ENCODE data around the gene MROH8.

Gene MROH8

DNA sequence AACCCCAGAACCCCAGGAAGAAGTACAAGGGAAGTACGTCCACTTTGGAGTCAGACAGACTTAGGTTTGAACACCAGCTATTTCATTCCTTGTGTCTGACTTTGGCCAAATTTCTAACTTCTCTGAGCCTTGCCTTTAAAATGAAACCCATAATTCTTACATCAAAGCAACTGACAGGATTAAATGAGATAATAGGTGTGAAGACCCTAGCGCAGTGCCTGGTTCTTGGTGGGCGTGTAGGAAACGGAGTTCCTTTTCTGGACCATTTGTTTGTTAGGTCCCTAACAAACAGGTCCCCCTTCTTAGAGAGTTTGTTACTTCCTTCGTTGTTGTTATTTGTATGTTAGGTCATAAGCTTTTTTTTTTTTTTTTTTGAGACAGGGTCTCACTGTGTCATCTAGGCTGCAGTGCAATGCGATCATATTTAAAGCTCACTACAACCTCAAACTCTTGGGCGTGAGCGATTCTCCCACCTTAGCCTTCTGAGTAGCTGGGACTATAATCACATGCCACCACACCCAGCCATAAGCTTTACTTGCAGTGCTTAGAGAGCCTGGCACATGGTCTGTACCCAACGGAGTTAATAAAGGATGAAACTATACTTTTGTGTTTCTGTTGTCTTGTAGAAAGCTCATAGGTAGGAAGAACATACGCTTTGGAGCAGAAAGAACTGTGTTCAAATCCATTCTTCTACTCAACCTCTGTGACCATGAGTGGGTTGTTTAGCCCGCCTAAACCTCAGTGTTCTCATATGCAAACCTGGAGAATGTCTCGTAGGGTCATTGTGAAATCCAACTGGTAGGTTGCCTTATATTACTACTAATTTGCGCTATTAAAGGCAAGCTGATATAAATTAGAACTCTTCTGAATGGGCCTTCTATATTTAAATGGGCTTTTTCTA lies 21.8 kb upstream of the MROH8 start:
- DNase-seq: peak in 1 of 42 donors; percentile 57
- intact Hi-C loops (cut with DNase I): no loop called here

DNA sequence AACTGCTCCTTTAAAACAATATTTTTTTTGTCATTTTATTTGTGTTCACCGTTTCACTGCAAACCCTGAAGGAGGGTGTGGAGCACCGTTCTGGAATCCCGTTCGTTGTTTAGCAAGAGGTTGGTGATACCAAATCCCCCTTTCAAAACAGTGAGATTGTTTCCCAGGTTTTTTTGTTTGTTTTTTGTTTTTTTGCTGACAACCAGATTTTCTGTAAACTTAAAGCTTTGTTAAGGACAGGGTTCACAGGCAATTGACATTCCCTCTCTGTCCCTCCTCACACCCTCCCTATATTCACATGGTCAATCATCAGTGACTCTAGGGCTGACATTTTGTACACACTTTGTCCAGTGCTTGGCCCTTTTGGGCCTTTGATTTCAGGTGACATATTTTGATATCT lies 21.0 kb upstream of the MROH8 start:
- DNase-seq: no peak
- intact Hi-C loops (cut with DNase I): no loop called here

- no peak for DNase-seq
- intact Hi-C loops (cut with DNase I): loop anchor here (5.0 to 10.0 kb wide), 2 partner anchors 186 to 333 kb away; no protein-coding TSS in a partner anchor
These were observed 19.7 kb upstream of the MROH8 start for GRCh38 chr20:37198932-37199660.

- intact Hi-C loops (cut with DNase I): loop anchor here (5.0 to 10.0 kb wide), 2 partner anchors 190 to 337 kb away; no protein-coding TSS in a partner anchor
- no peak for DNase-seq
These were observed 15.5 kb upstream of the MROH8 start for GRCh38 chr20:37194621-37195417.

- intact Hi-C loops (cut with DNase I): loop anchor here (10.0 kb wide), 1 partner anchor 191 kb away; no protein-coding TSS in a partner anchor
- no peak for DNase-seq
These were observed 14.5 kb upstream of the MROH8 start for GRCh38 chr20:37193821-37194220.

GRCh38 chr20:37193226-37193625 lies 13.9 kb upstream of the MROH8 start:
- DNase-seq: peak in 23 of 42 donors; percentile 11 to 81 (median 42)
- intact Hi-C loops (cut with DNase I): loop anchor here (10.0 kb wide), 1 partner anchor 192 kb away; no protein-coding TSS in a partner anchor

GRCh38 chr20:37192137-37192854 lies 12.9 kb upstream of the MROH8 start:
- intact Hi-C loops (cut with DNase I): loop anchor here (10.0 kb wide), 1 partner anchor 193 kb away; no protein-coding TSS in a partner anchor
- DNase-seq: peak; percentile 80 to 98 (median 94)

DNA sequence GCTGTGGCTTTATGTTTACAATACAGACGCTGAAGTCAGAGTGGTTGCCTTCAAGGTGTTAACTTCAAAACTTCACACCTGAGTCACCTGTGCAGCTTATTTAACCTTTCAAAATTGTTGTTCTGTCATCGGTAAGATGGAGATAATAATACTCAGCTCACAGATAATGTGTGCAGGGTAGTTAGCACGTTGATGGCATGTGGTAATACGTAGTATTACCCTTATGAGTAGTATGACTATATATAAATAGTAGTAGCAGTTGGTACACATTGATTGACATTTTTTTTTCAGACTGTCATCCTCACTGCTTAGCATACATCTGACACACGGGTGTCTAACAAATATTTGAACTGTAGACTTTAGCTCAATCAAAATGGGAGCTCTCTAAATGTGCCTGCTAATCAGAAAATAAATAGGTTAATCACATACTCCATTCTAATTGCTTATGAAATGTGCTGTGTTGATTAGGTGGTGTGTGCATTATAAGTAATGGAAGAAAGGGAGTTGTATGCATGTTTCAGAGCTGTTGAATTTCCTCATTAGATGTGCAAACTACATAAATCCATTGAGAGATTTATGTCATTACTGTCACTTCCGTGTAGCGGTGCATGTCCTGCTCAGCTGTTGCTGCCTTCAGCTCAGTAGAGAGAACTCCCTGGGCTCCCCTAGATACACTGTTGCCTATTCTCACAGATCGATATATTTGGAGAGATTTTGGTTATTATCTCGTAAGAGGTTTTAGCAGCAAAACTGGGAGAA lies 11.2 kb upstream of the MROH8 start:
- DNase-seq: peak in 1 of 42 donors; percentile 35
- intact Hi-C loops (cut with DNase I): loop anchor here (10.0 kb wide), 1 partner anchor 194 kb away; no protein-coding TSS in a partner anchor

GRCh38 chr20:37189416-37190016 lies 10.2 kb upstream of the MROH8 start:
- DNase-seq: no peak
- intact Hi-C loops (cut with DNase I): loop anchor here (10.0 kb wide), 1 partner anchor 195 kb away; no protein-coding TSS in a partner anchor

GRCh38 chr20:37188787-37189186 lies 9.4 kb upstream of the MROH8 start:
- DNase-seq: no peak

GRCh38 chr20:37185686-37186085 lies 6.3 kb upstream of the MROH8 start:
- intact Hi-C loops (cut with DNase I): no loop called here
- DNase-seq: no peak

More at GRCh38 chr20:37188787-37189186, 9.4 kb upstream of the MROH8 start:
- intact Hi-C loops (cut with DNase I): no loop called here

GRCh38 chr20:37179683-37180524 lies 556 bp upstream of the MROH8 start:
- DNase-seq: no peak
- intact Hi-C loops (cut with DNase I): loop anchor here (5.0 kb wide), 1 partner anchor 83 kb away; the partner anchor contains the start of gene RBL1

- peak in 7 of 42 donors; percentile 17 to 65 (median 31) for DNase-seq
- intact Hi-C loops (cut with DNase I): no loop called here
These were observed 6.5 kb downstream of the MROH8 start for GRCh38 chr20:37172836-37173235.

GRCh38 chr20:37166867-37167266 lies 12.5 kb downstream of the MROH8 start:
- intact Hi-C loops (cut with DNase I): no loop called here
- no peak for DNase-seq

DNA sequence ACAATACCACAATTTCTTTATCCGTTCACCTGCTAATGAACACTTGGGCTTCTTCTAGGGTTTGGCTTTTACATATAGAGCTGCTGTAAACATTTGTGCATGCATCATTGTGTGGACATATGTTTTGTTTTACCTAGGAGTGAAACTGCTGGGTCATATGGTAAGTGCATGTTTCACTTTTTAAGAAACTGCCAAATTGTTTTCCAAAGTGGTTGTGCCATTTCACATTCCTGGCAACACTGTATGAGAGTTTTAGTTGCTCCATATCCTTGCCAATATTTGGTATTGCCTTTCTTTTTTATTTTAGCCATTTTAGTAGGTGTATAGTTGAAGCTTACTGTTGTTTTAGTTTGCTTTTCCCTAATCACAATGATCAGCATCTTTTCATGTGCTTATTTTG lies 14.3 kb downstream of the MROH8 start:
- intact Hi-C loops (cut with DNase I): no loop called here
- no peak for DNase-seq

Data from head of caudate nucleus (tissue), 42 donors.